IMR-90 (cell line): Measurements from ENCODE around the gene GNAT2. TPM values are rescaled to one million over a fixed set of nuclear protein-coding genes. Genes with fewer than 3 reads are reported as not detected.

Experiments
- ATAC-seq: fragments of 200-7000 bp; cut with Tn5 transposase; 2 replicates; pipeline ENCODE4 v1.9.1; 2020; ENCODE audit warnings: low read depth, mild to moderate bottlenecking, moderate library complexity
- BruUV-seq: library from RNA; stranded (reverse); fragments of 400-500 nt; replicated peaks from 2 replicates; lab custom pipeline; 2021; lab: Mats Ljungman, UMichigan
- CTCF ChIA-PET: fragments of 300-600 bp; formaldehyde crosslinking; extraction: SDS; loops from one replicate; lab custom pipeline; 2021; ENCODE audit warnings: antibody characterized with exemption; lab: Yijun Ruan, JAX
- POLR2A ChIA-PET: fragments of 300-600 bp; sonication (Branson Sonifier 250); formaldehyde crosslinking; loops from one replicate; lab custom pipeline; 2022; ENCODE audit warnings: antibody characterized with exemption; ENCODE audit not compliant: unreplicated experiment; lab: Charles Lee
- DNase-seq: peaks from one replicate; pipeline ENCODE4 v3.0.0; 2013
- H2AFZ ChIP-seq: replicated peaks from 2 replicates; pipeline ENCODE3; 2013; ENCODE audit warnings: low read length, mild to moderate bottlenecking; ENCODE audit not compliant: poor library complexity
- H2AK5ac ChIP-seq: 2 replicates; pipeline ENCODE4 v1.6.1; 2013; ENCODE audit warnings: low read depth, low read length, inconsistent platforms
- H2AK9ac ChIP-seq: replicated peaks from 2 replicates; pipeline ENCODE3; 2013; ENCODE audit warnings: mild to moderate bottlenecking, low read depth, low read length, moderate library complexity; ENCODE audit not compliant: poor library complexity
- H2BK120ac ChIP-seq: 2 replicates; pipeline ENCODE4 v1.6.1; 2013; ENCODE audit warnings: low read depth, low read length, inconsistent platforms
- H2BK15ac ChIP-seq: 3 replicates; pipeline ENCODE4 v1.6.1; 2013; ENCODE audit warnings: low read depth, low read length, inconsistent platforms
- H2BK20ac ChIP-seq: 2 replicates; pipeline ENCODE4 v1.6.1; 2013; ENCODE audit warnings: low read depth, mild to moderate bottlenecking, inconsistent platforms, low read length, moderate library complexity
- H2BK5ac ChIP-seq: 2 replicates; pipeline ENCODE4 v1.6.1; 2013; ENCODE audit warnings: mild to moderate bottlenecking, low read depth, low read length, inconsistent platforms; ENCODE audit not compliant: poor library complexity, severe bottlenecking
- H3K14ac ChIP-seq: replicated peaks from 2 replicates; pipeline ENCODE4 v1.6.1; 2013; ENCODE audit warnings: low read depth, low read length, inconsistent platforms
- H3K18ac ChIP-seq: 2 replicates; pipeline ENCODE4 v1.6.1; 2013; ENCODE audit warnings: low read depth, low read length, control low read depth
- H3K23ac ChIP-seq: 2 replicates; pipeline ENCODE4 v1.6.1; 2013; ENCODE audit warnings: low read depth, low read length, inconsistent platforms
- H3K27ac ChIP-seq: 2 replicates; pipeline ENCODE4 v1.5.1; 2013; ENCODE audit warnings: mild to moderate bottlenecking, control low read depth, low read length; ENCODE audit not compliant: insufficient read depth
- H3K27me3 ChIP-seq: 2 replicates; pipeline ENCODE4 v1.6.1; 2013; ENCODE audit warnings: low read length; ENCODE audit not compliant: control insufficient read depth, insufficient read depth
- H3K36me3 ChIP-seq: 2 replicates; pipeline ENCODE4 v1.6.1; 2013; ENCODE audit warnings: low read length, mixed read lengths; ENCODE audit not compliant: control insufficient read depth, insufficient read depth
- H3K4ac ChIP-seq: 2 replicates; pipeline ENCODE4 v1.6.1; 2013; ENCODE audit warnings: low read depth, low read length, inconsistent platforms
- H3K4me1 ChIP-seq: 2 replicates; pipeline ENCODE4 v1.6.1; 2013; ENCODE audit warnings: low read length, mixed read lengths; ENCODE audit not compliant: control insufficient read depth, insufficient read depth
- H3K4me2 ChIP-seq: 2 replicates; pipeline ENCODE4 v1.6.1; 2013; ENCODE audit warnings: low read depth, mild to moderate bottlenecking, control low read depth, low read length, moderate library complexity
- H3K4me3 ChIP-seq: 2 replicates; pipeline ENCODE4 v1.5.1; 2013; ENCODE audit warnings: low read depth, mild to moderate bottlenecking, control low read depth, low read length, moderate library complexity; ENCODE audit not compliant: insufficient read depth
- H3K56ac ChIP-seq: 2 replicates; pipeline ENCODE4 v1.6.1; 2013; ENCODE audit warnings: low read length, inconsistent platforms; ENCODE audit not compliant: insufficient read depth; ENCODE audit errors: extremely low read depth
- H3K79me1 ChIP-seq, 2 experiments: 2 replicates each; pipeline ENCODE4 v1.6.1; 2013; ENCODE audit warnings: low read length in 2 of 2, inconsistent platforms in 1 of 2, low read depth in 1 of 2
- H3K9ac ChIP-seq: 2 replicates; pipeline ENCODE4 v1.6.1; 2013; ENCODE audit warnings: low read depth, low read length, control low read depth
- H3K9me1 ChIP-seq: 2 replicates; pipeline ENCODE4 v1.6.1; 2013; ENCODE audit warnings: low read length, inconsistent platforms; ENCODE audit not compliant: insufficient read depth
- H3K9me3 ChIP-seq: 2 replicates; pipeline ENCODE4 v1.6.1; 2013; ENCODE audit warnings: low read length; ENCODE audit not compliant: control insufficient read depth, insufficient read depth
- H4K20me1 ChIP-seq: 2 replicates; pipeline ENCODE4 v1.6.1; 2013; ENCODE audit warnings: low read length, inconsistent platforms; ENCODE audit not compliant: insufficient read depth
- H4K5ac ChIP-seq: 2 replicates; pipeline ENCODE4 v1.6.1; 2013; ENCODE audit warnings: mild to moderate bottlenecking, low read depth, low read length, control low read depth
- H4K8ac ChIP-seq, 2 experiments: 2 replicates each; pipeline ENCODE4 v1.6.1; 2013; ENCODE audit warnings: low read depth in 2 of 2, low read length in 2 of 2, control low read depth in 1 of 2, inconsistent platforms in 1 of 2
- H4K91ac ChIP-seq: 2 replicates; pipeline ENCODE4 v1.6.1; 2013; ENCODE audit warnings: low read depth, low read length, inconsistent platforms; ENCODE audit not compliant: insufficient read depth
- BHLHE40 ChIP-seq: fragments of 150-350 bp; IDR thresholded peaks from 2 replicates; pipeline ENCODE4 v1.6.1; 2016; ENCODE audit warnings: mild to moderate bottlenecking, low read depth, low read length
- CEBPB ChIP-seq: IDR thresholded peaks from 2 replicates; pipeline ENCODE4 v1.6.1; 2012; ENCODE audit warnings: low read depth, low read length, improper control_type of control experiment
- MAFK ChIP-seq: IDR thresholded peaks from 2 replicates; pipeline ENCODE4 v1.6.1; 2012; ENCODE audit warnings: low read depth, low read length, improper control_type of control experiment
- MAZ ChIP-seq: IDR thresholded peaks from 2 replicates; pipeline ENCODE4 v1.6.1; 2012; ENCODE audit warnings: low read depth, mild to moderate bottlenecking, low read length, improper control_type of control experiment, moderate library complexity, borderline replicate concordance
- MXI1 ChIP-seq: IDR thresholded peaks from 2 replicates; pipeline ENCODE4 v1.6.1; 2012; ENCODE audit warnings: low read depth, mild to moderate bottlenecking, low read length, moderate library complexity, borderline replicate concordance
- POLR2A ChIP-seq: IDR thresholded peaks from 2 replicates; pipeline ENCODE4 v1.6.1; 2012; ENCODE audit warnings: mild to moderate bottlenecking, low read depth, low read length
- RAD21 ChIP-seq: IDR thresholded peaks from 2 replicates; pipeline ENCODE4 v1.6.1; 2012; ENCODE audit warnings: low read length, improper control_type of control experiment
- RCOR1 ChIP-seq: IDR thresholded peaks from 2 replicates; pipeline ENCODE4 v1.6.1; 2012; ENCODE audit warnings: mild to moderate bottlenecking, low read length, improper control_type of control experiment; ENCODE audit not compliant: insufficient replicate concordance
- WGBS, 2 experiments: methylation state at CpG; one replicate each; pipeline versions ENCODE4 v1.1.5 to v1.1.7; 2013; ENCODE audit warnings: missing lambda C conversion rate in 2 of 2; ENCODE audit not compliant: insufficient read length in 1 of 2; ENCODE audit errors: extremely low coverage in 2 of 2; 5-methylcytosine and 5-hydroxymethylcytosine counted together
- dilution Hi-C: fragments of 300-500 bp; cut with HindIII; formaldehyde crosslinking; loops from one replicate; pipeline ENCODE4 v1.14.3; 2018; ENCODE audit warnings: low sequenced_read_pairs; ENCODE audit not compliant: unreplicated experiment
- in situ Hi-C: fragments of 300-500 bp; cut with MboI; formaldehyde crosslinking; loops from 3 replicates; pipeline ENCODE4 v1.14.3; 2019; ENCODE audit warnings: low sequenced_read_pairs, inconsistent platforms, mixed read lengths
- intact Hi-C: fragments of 100-400 bp; cut with micrococcal nuclease; formaldehyde crosslinking; loops from 2 replicates; pipeline ENCODE4 v1.10.0; 2022
- polyA plus RNA-seq, 3 experiments: library from polyadenylated mRNA; depleted of rRNA; stranded (reverse); fragments of >200 nt; gene quantifications; 2 replicates each; pipeline ENCODE4 v1.2.3, GENCODE V29; 2012; ENCODE audit warnings: low replicate concordance in 1 of 3
- total RNA-seq: library from RNA; depleted of rRNA; stranded (reverse); fragments of >200 nt; gene quantifications from 2 replicates; pipeline ENCODE4 v1.2.3, GENCODE V29; 2012

GNAT2 gene
- total and polyA plus RNA-seq, 2 of the 4 experiments (the other 2 are of a cell fraction): 0.17 to 0.36 TPM

- H3K27ac ChIP-seq: no peak overlapping the region
- peak overlapping the region in 1 of 2 experiments; percentile 11; a peak in 1 of 4 replicates for H4K8ac ChIP-seq
- peaks cover 34% of the 10 kb centered on the region for H3K9me1 ChIP-seq
- dilution Hi-C loops: no loop called here
- no peak overlapping the region for H4K5ac ChIP-seq
- no peak overlapping the region for H3K18ac ChIP-seq
- BruUV-seq: no TSS peak
- intact Hi-C loops: no loop called here
- H3K36me3 ChIP-seq: peaks cover 3% of the 10 kb centered on the region
- H3K56ac ChIP-seq: no peak overlapping the region
- H2AK9ac ChIP-seq: no peak overlapping the region
- no peak overlapping the region for H2AFZ ChIP-seq
- H3K14ac ChIP-seq: peak overlapping the region; percentile 67
- ChIA-PET CTCF (interaction anchor here (0.7 kb wide), 1 partner anchor 14 kb away, joined by 5 read pairs; no protein-coding TSS in a partner anchor), POLR2A (no interaction called here)
- 0 out of 2 replicates have a peak overlapping the region, but pooled peaks have one; percentile 1 for H3K23ac ChIP-seq
- no peak overlapping the region; the same call in 1 of the 2 replicates for H3K4me2 ChIP-seq
- no peak for TF ChIP-seq POLR2A
- TF ChIP-seq MXI1: no peak
- TF ChIP-seq BHLHE40: no peak
- TF ChIP-seq MAFK: no peak
- TF ChIP-seq RAD21: no peak
- TF ChIP-seq RCOR1: no peak
- no peak for TF ChIP-seq MAZ
- TF ChIP-seq CEBPB: peak; percentile 2; the same call in 1 of the 2 replicates
- H2AK5ac ChIP-seq: no peak overlapping the region
- peaks cover 0 to 46% of the 10 kb centered on the region in 2 experiments; a peak in 2 of 4 replicates for H3K79me1 ChIP-seq
- H2BK20ac ChIP-seq: peak overlapping the region; percentile 43; the same call in 1 of the 2 replicates
- H2BK15ac ChIP-seq: 0 out of 3 replicates have a peak overlapping the region, but pooled peaks have one; percentile 47
- H3K4ac ChIP-seq: peak overlapping the region; percentile 18; the same call in 1 of the 2 replicates
- ATAC-seq (peak; percentile 30), DNase-seq (peak; percentile 72)
- H3K27me3 ChIP-seq: no peaks in the 10 kb centered on the region
- H3K9ac ChIP-seq: no peak overlapping the region
- in situ Hi-C loops: no loop called here
- H4K91ac ChIP-seq: peak overlapping the region; percentile 8; the same call in 1 of the 2 replicates
- no peaks in the 10 kb centered on the region for H3K9me3 ChIP-seq
- no peak overlapping the region for H3K4me3 ChIP-seq
- H3K4me1 ChIP-seq: peaks cover 14% of the 10 kb centered on the region
- no CpG with 5 or more reads among the region's 3 CpGs for WGBS, 2 experiments
- H4K20me1 ChIP-seq: no peaks in the 10 kb centered on the region
- H2BK120ac ChIP-seq: no peak overlapping the region; the same call in 1 of the 2 replicates
- H2BK5ac ChIP-seq: peak overlapping the region; percentile 60
Measured at GRCh38 chr1:109610609-109611307, 8.7 kb downstream of the GNAT2 start.
